HG02981 (cell line): Measurements from ENCODE around the gene ATXN10.
"Not testable (repeated sequence)": the region's sequence is repeated elsewhere in the genome, so short reads cannot be mapped to it uniquely, and the experiment has no call there.

ENCODE experiments used
- ATAC-seq: cut with Tn5 transposase; IDR thresholded peaks from one replicate; pipeline ENCODE4 v1.9.1; 2021; ENCODE audit warnings: mild to moderate bottlenecking, moderate library complexity; ENCODE audit not compliant: unreplicated experiment

The ATXN10 gene

GRCh38 chr22:45676024-45676423, 4.4 kb downstream of the ATXN10 start:
- ATAC-seq: no peak

- ATAC-seq: no peak
Measured at GRCh38 chr22:45677063-45677462, 5.4 kb downstream of the ATXN10 start.

DNA sequence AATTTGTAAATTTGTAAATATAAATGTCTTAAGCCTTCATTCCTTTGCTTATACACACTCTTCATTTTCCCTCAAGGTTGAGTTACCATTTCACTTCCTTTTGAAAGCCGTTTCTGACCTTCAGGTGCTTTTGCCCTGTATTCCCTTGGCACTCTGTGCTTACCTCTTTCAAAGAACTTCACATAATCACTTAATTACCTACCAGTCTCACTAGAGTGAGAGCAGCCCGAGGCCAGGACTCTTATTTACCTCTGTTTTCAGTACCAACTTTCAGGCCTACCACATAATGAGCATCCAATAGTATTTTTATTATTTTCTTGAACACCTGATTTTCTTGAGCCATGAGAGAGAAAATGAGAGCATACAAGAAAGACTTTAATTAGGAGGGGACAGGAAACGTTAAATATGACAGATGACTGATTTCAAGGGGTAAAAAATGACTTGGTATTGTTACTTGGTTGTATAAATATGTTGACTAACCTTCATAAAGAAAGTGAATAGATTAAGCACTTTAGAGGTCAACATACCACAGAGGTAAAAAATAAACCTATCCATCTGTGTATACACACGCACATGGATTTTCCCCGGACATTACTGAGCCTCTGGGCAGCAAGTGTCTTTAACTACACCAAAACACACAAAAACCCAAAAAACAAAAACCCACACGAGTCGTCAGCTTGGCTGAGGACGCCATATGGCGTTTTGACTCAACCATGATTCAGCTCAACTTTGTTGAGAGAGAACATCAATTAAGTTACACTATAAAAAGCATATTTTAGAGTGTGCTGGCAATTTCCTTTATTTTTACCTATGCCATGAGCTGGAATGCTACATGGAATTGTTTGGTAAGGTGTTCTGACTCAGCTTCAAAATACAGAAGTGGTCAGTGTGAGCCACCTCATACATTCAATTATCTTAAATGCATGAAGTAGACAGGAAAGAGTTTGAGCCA, 7.6 kb downstream of the ATXN10 start:
- ATAC-seq: no peak

- no peak for ATAC-seq
Measured at GRCh38 chr22:45680932-45681700, 9.5 kb downstream of the ATXN10 start.

- ATAC-seq: no peak
Measured at GRCh38 chr22:45682064-45682463, 10.4 kb downstream of the ATXN10 start.

DNA sequence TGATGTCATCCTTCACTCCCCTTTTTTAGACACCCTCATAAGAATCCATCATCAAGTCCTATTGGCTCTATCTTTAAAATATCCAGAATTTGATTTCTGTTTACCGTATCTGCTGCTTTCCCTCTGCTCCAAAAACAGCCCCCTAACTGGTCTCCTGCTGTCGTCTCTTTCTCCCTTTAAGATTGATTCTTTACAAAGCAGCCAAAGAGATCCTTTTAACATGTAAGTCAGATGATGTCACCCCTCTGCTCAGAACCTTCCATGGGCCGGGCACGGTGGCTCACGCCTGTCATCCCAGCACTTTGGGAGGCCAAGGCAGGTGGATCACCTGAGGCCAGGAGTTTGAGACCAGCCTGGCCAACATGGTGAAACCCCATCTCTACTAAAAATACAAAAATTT, 11.1 kb downstream of the ATXN10 start:
- ATAC-seq: not testable (repeated sequence)

- ATAC-seq: no peak
Measured at GRCh38 chr22:45683248-45683647, 11.6 kb downstream of the ATXN10 start.

GRCh38 chr22:45683680-45684079, 12.0 kb downstream of the ATXN10 start:
- ATAC-seq: no peak

DNA sequence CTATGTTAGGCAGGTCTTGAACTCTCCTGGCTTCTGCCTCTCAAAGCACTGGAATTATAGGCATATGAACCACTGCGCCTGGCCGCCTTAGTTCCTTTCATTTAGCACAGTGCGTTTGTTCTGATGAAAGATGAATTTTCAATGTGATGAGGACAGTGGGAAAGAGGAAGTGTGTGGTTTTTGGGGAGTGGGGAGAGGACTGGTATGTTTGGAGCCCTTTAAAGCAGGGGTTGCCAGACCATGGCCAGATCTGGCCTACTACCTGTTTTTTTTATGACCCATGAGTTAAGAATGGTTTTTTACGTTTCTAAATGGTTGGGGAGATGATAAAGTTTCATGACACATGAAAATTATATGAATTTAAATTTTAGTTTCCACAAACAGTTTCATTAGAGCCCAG, 12.5 kb downstream of the ATXN10 start:
- no peak for ATAC-seq

DNA sequence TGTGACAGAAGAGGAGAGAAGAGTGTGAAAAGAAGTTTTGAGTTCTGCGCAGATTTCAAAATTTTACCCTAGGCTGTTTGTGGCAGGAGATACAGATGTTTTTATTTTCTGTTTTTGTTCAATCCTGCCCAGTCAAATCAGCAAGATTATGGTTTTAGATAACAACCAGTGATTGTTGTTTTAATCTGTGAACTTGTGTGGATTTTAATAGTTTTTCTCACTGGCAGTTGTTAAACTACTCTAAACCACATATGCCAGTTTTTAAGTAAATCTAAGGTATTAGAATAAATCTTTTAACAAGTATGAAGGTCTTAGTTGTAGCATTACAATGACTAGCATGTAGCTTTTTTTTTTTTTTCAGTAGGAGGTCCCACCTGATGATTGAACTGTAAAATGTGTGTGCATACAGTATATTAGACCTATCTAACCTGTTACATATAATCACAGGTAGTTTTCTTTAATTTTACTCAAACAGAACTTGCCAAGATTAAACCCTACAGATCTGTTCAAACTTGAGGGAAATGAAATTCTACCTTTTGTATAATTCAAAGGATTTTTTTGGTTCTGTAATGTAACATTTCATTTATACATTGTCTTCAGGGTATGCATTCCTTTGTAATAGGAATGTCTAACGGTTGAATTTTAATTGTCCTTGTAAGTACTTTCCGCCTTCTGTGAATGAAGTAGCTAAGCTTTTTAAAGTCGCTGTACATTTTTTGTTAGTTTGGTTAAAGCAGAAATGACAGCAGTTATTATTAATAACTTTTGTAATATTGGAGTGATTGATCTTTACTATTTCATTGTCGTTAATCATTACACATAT, 13.3 kb downstream of the ATXN10 start:
- no peak for ATAC-seq

DNA sequence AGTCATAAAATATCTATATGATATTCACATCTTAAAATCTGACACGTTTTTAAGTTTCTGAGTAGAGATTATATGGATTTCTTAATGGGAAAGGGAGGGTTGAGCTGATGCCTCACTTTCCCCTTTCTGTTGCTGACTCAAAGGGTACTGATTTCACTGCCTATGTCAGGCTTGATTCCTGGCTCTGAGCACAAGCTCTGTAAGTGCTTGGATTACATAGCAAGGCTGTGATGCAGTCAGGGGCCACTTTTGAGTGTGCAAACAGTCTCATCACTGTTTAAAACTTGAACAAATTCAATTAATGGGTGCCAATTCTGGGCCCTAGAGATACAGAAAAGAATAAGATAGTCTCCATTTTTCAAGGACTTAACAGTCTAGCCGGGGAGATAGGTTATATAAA, 14.4 kb downstream of the ATXN10 start:
- no peak for ATAC-seq

DNA sequence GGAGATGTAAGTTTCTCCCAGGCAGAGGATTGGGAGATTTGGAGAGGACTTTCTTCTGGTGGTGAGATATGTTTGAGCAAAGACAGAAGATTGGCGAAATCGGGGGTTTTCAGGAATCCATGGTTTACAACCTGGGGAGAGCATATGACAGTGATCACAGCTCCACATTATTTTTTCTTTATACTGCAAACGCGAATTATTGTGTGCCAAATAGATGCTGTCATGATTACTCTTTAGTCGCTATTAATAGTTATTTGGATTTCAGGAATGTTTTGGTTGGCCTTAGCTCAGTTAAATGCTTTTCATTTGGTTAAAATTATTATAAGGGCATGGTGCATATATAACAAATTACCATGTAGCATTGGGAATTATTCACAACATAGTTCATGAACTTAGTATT, 15.2 kb downstream of the ATXN10 start:
- ATAC-seq: no peak

DNA sequence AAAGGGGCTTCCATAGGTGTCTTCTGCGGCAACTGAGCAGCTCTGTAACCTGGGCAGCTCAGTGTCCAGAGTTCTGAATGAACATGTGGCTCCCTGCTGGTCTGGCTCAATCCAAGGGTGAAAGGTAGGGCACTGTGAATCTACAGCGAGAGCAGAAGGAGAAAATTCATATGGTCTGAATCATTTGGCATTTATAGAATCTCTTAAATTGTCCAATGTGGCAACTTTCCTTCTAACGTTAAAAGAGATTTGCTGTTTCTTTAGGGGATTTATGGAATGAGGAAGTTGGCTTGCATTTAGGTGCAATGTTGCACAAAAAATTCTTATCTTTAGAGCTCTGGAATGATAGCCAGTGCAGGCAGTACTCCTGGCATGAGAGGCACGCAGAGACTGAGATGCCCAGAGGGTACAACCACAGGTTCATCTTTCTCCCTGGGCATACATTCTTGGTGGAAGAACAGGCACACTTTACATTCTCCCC, 17.0 kb downstream of the ATXN10 start:
- no peak for ATAC-seq

DNA sequence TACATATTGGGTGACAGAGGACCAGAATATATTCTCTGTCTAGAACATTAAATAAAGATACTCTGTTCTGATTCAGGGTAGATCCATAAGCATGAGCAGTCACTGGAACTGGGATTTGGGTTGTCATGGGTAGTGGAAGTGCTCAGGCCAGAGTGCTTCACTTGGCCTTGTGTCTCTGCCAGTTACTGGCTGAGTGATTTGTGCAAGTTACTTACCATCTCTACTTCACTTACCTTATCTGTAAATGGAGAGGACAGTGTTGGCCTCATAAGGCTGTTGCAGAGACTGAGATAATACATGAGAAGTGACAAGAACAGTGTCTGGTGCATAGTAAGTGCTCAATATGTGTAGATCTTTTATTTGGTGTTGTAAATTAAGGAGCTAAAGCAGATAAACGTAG, 17.6 kb downstream of the ATXN10 start:
- ATAC-seq: no peak

DNA sequence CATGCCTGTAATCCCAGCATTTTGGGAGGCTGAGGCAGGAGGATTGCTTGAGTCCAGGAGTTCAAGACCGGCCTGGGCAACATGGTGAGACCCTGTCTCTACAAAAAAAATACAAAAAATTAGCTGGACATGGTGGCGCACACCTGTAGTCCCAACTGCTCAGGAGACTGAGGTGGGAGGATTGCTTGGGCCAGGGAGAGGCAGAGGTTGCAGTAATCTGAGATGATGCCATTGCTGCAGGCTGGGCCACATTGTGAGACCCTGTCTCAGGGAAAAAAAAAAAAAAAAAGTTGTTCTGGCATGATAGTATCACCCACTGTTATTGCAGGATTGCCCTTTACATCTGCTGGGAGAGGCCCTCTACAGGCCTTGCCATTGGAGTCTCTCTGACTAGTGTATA, 18.4 kb downstream of the ATXN10 start:
- no peak for ATAC-seq

DNA sequence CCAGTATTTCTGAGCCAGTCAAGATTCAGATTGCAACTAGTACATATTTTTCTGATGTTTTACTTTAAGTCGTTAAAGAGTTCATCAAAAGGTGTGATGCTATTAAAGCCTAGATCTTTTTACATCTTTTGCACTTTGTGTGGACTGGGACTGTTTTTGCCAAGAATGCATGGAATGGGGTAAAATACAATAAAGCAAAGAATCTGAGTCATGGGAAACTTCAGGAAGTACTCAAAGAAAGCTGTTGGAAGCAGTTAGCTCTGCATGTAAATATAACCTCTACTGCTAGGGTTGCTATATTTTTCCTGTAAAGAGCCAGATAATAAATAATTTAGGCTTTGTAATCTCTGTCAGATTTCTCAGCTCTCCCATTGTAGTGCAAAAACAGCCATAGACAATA, 20.9 kb downstream of the ATXN10 start:
- no peak for ATAC-seq

GRCh38 chr22:45693835-45694234, 22.2 kb downstream of the ATXN10 start:
- no peak for ATAC-seq

DNA sequence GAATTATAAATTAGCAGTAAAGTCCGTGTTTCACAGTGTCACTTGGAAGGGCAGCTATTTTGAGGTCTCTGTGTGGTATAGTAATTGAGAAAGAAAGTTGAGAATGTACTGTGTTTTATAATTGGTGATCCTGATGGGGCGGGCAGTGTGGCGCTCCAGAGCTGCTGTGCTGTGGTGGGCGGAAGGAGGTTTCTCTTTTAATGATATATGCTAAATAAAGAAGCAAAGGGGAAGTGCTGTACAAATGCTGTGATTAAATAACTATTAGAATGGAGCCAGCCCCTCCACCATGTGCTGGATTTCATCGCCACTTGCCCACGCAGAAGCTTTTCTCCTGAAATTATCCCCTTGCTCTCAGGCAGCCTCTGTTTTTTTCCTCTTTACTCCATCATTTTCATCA, 24.6 kb downstream of the ATXN10 start:
- no peak for ATAC-seq

DNA sequence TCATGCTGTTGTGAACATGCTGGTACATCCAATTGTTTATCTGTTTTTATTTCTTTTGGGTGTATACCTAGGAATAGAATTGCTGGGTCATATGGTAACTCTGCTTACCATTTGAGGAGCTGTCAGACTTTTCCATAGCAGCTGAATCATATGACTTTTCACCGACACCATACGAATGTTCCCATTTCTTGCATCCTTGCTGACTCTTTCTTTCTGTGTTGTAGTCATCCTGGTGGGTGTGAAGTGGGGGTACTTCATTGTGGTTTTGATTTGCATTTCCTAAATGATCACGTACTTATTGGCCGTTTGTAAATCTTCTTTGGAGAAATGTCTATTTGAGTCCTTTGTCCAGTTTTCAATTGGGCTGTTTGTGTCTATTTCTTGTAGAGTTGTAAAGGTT, 26.5 kb downstream of the ATXN10 start:
- no peak for ATAC-seq

DNA sequence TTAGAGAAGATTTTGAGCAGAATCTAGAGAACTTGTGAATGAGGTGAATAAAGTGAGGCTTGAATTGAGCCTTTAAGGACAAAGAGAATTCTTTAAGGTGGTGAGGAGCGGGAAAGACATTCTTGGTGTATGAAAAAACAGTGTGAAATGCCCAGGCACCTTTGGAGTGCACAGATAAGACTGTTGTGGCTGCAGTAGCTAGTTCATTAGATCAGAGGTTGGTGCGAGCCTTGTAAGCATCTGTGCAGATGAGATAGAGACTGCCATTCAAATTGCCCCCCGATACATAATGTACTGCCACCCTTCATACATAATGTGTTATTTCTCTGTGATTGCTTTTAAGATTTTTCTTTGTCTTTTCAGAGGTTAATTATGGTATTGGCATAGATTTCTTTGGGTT, 31.3 kb downstream of the ATXN10 start:
- ATAC-seq: no peak

GRCh38 chr22:45703758-45704157, 32.1 kb downstream of the ATXN10 start:
- no peak for ATAC-seq
